ENCODE measurements around the gene TCF12. TPM values are rescaled to one million over a fixed set of nuclear protein-coding genes. Genes with fewer than 3 reads are reported as not detected.
A peak's percentile ranks its signal among the peaks of the same experiment; 100 is the strongest.

TCF12 gene
- total RNA-seq, 1 donor from 2014 or later, result 68.9 TPM

- no peak for DNase-seq (ENCODE audit: low read depth)
- H3K4me3 ChIP-seq (ENCODE audit: low read depth, low read length), result no peak overlapping the region
- TF ChIP-seq CTCF (conservative IDR thresholded peaks at IDR 0.05; ENCODE audit: low read depth, low read length), result no peak
Measured at GRCh38 chr15:57134851-57135250, 216.4 kb downstream of the TCF12 start.

GRCh38 chr15:57135800-57136199 lies 217.4 kb downstream of the TCF12 start:
- H3K4me3 ChIP-seq (ENCODE audit: low read depth, low read length), result no peak overlapping the region
- TF ChIP-seq CTCF (conservative IDR thresholded peaks at IDR 0.05; ENCODE audit: low read depth, low read length), result no peak

GRCh38 chr15:57138349-57138788 lies 219.9 kb downstream of the TCF12 start:
- no peak for DNase-seq (ENCODE audit: low read depth)
- no peak overlapping the region for H3K4me3 ChIP-seq (ENCODE audit: low read depth, low read length)
- TF ChIP-seq CTCF (conservative IDR thresholded peaks at IDR 0.05; ENCODE audit: low read depth, low read length), result peak; percentile 92

More at GRCh38 chr15:57135800-57136199, 217.4 kb downstream of the TCF12 start:
- DNase-seq (ENCODE audit: low read depth), result no peak

- no peak for DNase-seq (ENCODE audit: low read depth)
- TF ChIP-seq CTCF (conservative IDR thresholded peaks at IDR 0.05; ENCODE audit: low read depth, low read length), result no peak
- no peak overlapping the region for H3K4me3 ChIP-seq (ENCODE audit: low read depth, low read length)
Measured at GRCh38 chr15:57143511-57144078, 225.2 kb downstream of the TCF12 start.

GRCh38 chr15:57144448-57144847 lies 226.0 kb downstream of the TCF12 start:
- TF ChIP-seq CTCF (conservative IDR thresholded peaks at IDR 0.05; ENCODE audit: low read depth, low read length), result no peak
- DNase-seq (ENCODE audit: low read depth), result no peak
- H3K4me3 ChIP-seq (ENCODE audit: low read depth, low read length), result no peak overlapping the region

GRCh38 chr15:57146506-57147201 lies 228.2 kb downstream of the TCF12 start:
- DNase-seq (ENCODE audit: low read depth), result no peak
- TF ChIP-seq CTCF (conservative IDR thresholded peaks at IDR 0.05; ENCODE audit: low read depth, low read length), result peak; percentile 78
- H3K4me3 ChIP-seq (ENCODE audit: low read depth, low read length), result no peak overlapping the region

GRCh38 chr15:57147621-57148020 lies 229.2 kb downstream of the TCF12 start:
- no peak for TF ChIP-seq CTCF (conservative IDR thresholded peaks at IDR 0.05; ENCODE audit: low read depth, low read length)
- DNase-seq (ENCODE audit: low read depth), result no peak
- no peak overlapping the region for H3K4me3 ChIP-seq (ENCODE audit: low read depth, low read length)
